ENCODE data around the gene FCRL4. TPM values are rescaled to one million over a fixed set of nuclear protein-coding genes. Genes with fewer than 3 reads are reported as not detected.

The FCRL4 gene
- total RNA-seq, 1 experiment from 2014 or later = not detected

DNA sequence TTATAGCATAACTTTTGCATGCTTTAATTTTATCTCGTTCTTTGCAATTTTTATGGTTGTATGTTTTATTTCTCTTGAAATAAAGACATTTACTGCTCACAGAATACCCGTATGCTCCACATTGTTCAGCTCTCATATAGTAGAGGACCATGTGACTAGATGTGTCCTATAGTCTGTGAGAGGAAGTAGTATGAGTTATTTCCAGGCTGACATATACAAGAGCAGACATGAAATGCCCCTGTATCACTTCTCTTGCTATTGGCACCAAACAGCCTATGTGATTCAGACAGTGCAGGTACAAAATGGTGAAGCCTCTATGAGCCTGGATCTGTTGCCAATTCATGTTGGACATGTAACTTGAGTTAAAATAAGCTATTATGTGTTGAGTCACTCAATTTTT lies 39.8 kb downstream of the FCRL4 start:
- no peak overlapping the region for H2AK5ac ChIP-seq (ENCODE audit: insufficient read length, low read length)
- no peak overlapping the region for H3K14ac ChIP-seq (ENCODE audit: insufficient read depth, low read length)
- TF ChIP-seq, protein P1, sequence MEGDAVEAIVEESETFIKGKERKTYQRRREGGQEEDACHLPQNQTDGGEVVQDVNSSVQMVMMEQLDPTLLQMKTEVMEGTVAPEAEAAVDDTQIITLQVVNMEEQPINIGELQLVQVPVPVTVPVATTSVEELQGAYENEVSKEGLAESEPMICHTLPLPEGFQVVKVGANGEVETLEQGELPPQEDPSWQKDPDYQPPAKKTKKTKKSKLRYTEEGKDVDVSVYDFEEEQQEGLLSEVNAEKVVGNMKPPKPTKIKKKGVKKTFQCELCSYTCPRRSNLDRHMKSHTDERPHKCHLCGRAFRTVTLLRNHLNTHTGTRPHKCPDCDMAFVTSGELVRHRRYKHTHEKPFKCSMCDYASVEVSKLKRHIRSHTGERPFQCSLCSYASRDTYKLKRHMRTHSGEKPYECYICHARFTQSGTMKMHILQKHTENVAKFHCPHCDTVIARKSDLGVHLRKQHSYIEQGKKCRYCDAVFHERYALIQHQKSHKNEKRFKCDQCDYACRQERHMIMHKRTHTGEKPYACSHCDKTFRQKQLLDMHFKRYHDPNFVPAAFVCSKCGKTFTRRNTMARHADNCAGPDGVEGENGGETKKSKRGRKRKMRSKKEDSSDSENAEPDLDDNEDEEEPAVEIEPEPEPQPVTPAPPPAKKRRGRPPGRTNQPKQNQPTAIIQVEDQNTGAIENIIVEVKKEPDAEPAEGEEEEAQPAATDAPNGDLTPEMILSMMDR (conservative IDR thresholded peaks at IDR 0.05) = no peak
- no peak overlapping the region for H3K27ac ChIP-seq (ENCODE audit: insufficient read length, low read depth, low read length)
- H2AFZ ChIP-seq (ENCODE audit: low read length) = no peak overlapping the region
- H2BK5ac ChIP-seq (ENCODE audit: insufficient read length, low read length) = no peak overlapping the region
- H3K4me1 Mint-ChIP-seq = peaks cover 9 to 15% of the 10 kb centered on the region in 2 experiments
- H3K9me3 ChIP-seq (ENCODE audit: control insufficient read depth, low read depth, low read length) = no peaks in the 10 kb centered on the region
- H3K56ac ChIP-seq (ENCODE audit: insufficient read length, low read depth, low read length) = no peak overlapping the region
- no peak overlapping the region for H2BK20ac ChIP-seq (ENCODE audit: low read depth, low read length, poor library complexity, severe bottlenecking)
- H3K27ac Mint-ChIP-seq = no peak overlapping the region
- no peak overlapping the region for H3K4ac ChIP-seq (ENCODE audit: low read depth, low read length)
- no peak overlapping the region for H3K23ac ChIP-seq (ENCODE audit: insufficient read length, low read depth, low read length)
- no peak for DNase-seq
- H3K79me1 ChIP-seq (ENCODE audit: insufficient read depth, low read depth, low read length, poor library complexity, severe bottlenecking) = no peaks in the 10 kb centered on the region
- no peaks in the 10 kb centered on the region for H3K36me3 Mint-ChIP-seq (ENCODE audit: insufficient read depth in 1 of 3, low read depth in 3 of 3)
- H3K4me1 ChIP-seq (ENCODE audit: insufficient read depth, low read length) = peaks cover 6% of the 10 kb centered on the region; the same call in 1 of the 2 replicates
- H3T11ph ChIP-seq (ENCODE audit: low read length) = no peak overlapping the region
- H3K4me2 ChIP-seq (ENCODE audit: insufficient read depth, insufficient read length, low read length) = no peak overlapping the region
- WGBS (ENCODE audit: extremely low coverage, insufficient read length, low lambda C conversion rate) = no CpG with 5 or more reads among the region's 2 CpGs
- H4K8ac ChIP-seq (replicated peaks; ENCODE audit: insufficient read length, low read depth, low read length) = no peak overlapping the region
- no peak overlapping the region for H3K18ac ChIP-seq (ENCODE audit: insufficient read length, low read depth, low read length)
- H3K23me2 ChIP-seq (ENCODE audit: insufficient read length, low read depth, low read length, poor library complexity, severe bottlenecking) = no peaks in the 10 kb centered on the region
- H2BK12ac ChIP-seq (ENCODE audit: insufficient read length, low read depth, low read length) = no peak overlapping the region
- no peaks in the 10 kb centered on the region for H4K20me1 ChIP-seq (ENCODE audit: control insufficient read depth, insufficient read depth, insufficient read length)
- H3K27me3 ChIP-seq (ENCODE audit: insufficient read depth, low read length) = no peaks in the 10 kb centered on the region
- H4K91ac ChIP-seq (ENCODE audit: insufficient read length, low read depth, low read length) = no peak overlapping the region
- no peaks in the 10 kb centered on the region for H3K27me3 Mint-ChIP-seq (ENCODE audit: low read depth)
- H4K5ac ChIP-seq (ENCODE audit: insufficient read length, low read depth, low read length) = no peak overlapping the region
- no peak overlapping the region for H2BK15ac ChIP-seq (ENCODE audit: low read depth, low read length)
- H2BK120ac ChIP-seq (ENCODE audit: low read depth, low read length, poor library complexity, severe bottlenecking) = no peak overlapping the region
- no peaks in the 10 kb centered on the region; the same call in 1 of the 2 replicates for H3K79me2 ChIP-seq (ENCODE audit: insufficient read depth, low read length)
- no peak overlapping the region for H3K4me3 Mint-ChIP-seq
- no peak overlapping the region for H3K9ac ChIP-seq (ENCODE audit: extremely low read depth, insufficient read length, low read length)
- no peaks in the 10 kb centered on the region for H3K9me3 Mint-ChIP-seq
